H9 (cell line): ENCODE results near the gene SLC25A12. TPM values are rescaled to one million over a fixed set of nuclear protein-coding genes. Genes with fewer than 3 reads are reported as not detected.

Source experiments
- DNase-seq: peaks from one replicate; pipeline ENCODE4 v3.0.0-alpha.2; 2017
- H2AFZ ChIP-seq: one replicate; pipeline ENCODE4 v1.6.1; 2013; ENCODE audit warnings: mild to moderate bottlenecking, low read length, control low read depth, moderate library complexity
- H2AK5ac ChIP-seq: 2 replicates; pipeline ENCODE4 v1.6.1; 2013; ENCODE audit warnings: low read length, control low read depth, mixed read lengths; ENCODE audit not compliant: insufficient read length
- H2BK120ac ChIP-seq: one replicate; pipeline ENCODE4 v1.6.1; 2013; ENCODE audit warnings: low read depth, mild to moderate bottlenecking, low read length, control low read depth, inconsistent platforms; ENCODE audit not compliant: poor library complexity, severe bottlenecking
- H2BK12ac ChIP-seq: 2 replicates; pipeline ENCODE4 v1.6.1; 2013; ENCODE audit warnings: low read length, control low read depth, mixed read lengths, low read depth; ENCODE audit not compliant: insufficient read length
- H2BK15ac ChIP-seq: 2 replicates; pipeline ENCODE4 v1.6.1; 2013; ENCODE audit warnings: low read depth, low read length, control low read depth
- H2BK20ac ChIP-seq: one replicate; pipeline ENCODE4 v1.6.1; 2013; ENCODE audit warnings: low read depth, mild to moderate bottlenecking, low read length, control low read depth, inconsistent platforms; ENCODE audit not compliant: poor library complexity, severe bottlenecking
- H2BK5ac ChIP-seq: 2 replicates; pipeline ENCODE4 v1.6.1; 2013; ENCODE audit warnings: low read length, control low read depth, mixed read lengths; ENCODE audit not compliant: insufficient read length
- H3K14ac ChIP-seq: 2 replicates; pipeline ENCODE4 v1.6.1; 2013; ENCODE audit warnings: low read length, control low read depth; ENCODE audit not compliant: insufficient read depth
- H3K18ac ChIP-seq: 2 replicates; pipeline ENCODE4 v1.6.1; 2013; ENCODE audit warnings: low read depth, mild to moderate bottlenecking, mixed read lengths, low read length, control low read depth; ENCODE audit not compliant: insufficient read length
- H3K23ac ChIP-seq: 2 replicates; pipeline ENCODE4 v1.6.1; 2013; ENCODE audit warnings: low read length, control low read depth, mixed read lengths, low read depth; ENCODE audit not compliant: insufficient read length
- H3K23me2 ChIP-seq: 2 replicates; pipeline ENCODE4 v1.6.1; 2013; ENCODE audit warnings: low read depth, mild to moderate bottlenecking, mixed read lengths, low read length, control low read depth; ENCODE audit not compliant: insufficient read length, poor library complexity, severe bottlenecking
- H3K27ac ChIP-seq: 2 replicates; pipeline ENCODE4 v1.5.1; 2013; ENCODE audit warnings: low read length, control low read depth, mixed read lengths, low read depth; ENCODE audit not compliant: insufficient read length
- H3K27me3 ChIP-seq: 2 replicates; pipeline ENCODE4 v1.6.1; 2013; ENCODE audit warnings: low read length, control low read depth, inconsistent platforms; ENCODE audit not compliant: insufficient read depth
- H3K4ac ChIP-seq: 2 replicates; pipeline ENCODE4 v1.6.1; 2013; ENCODE audit warnings: low read depth, mild to moderate bottlenecking, control low read depth, inconsistent platforms, low read length, moderate library complexity
- H3K4me1 ChIP-seq: 2 replicates; pipeline ENCODE4 v1.6.1; 2013; ENCODE audit warnings: low read length, control low read depth, inconsistent platforms; ENCODE audit not compliant: insufficient read depth
- H3K4me2 ChIP-seq: 2 replicates; pipeline ENCODE4 v1.6.1; 2013; ENCODE audit warnings: low read length, control low read depth, mixed read lengths; ENCODE audit not compliant: insufficient read length, insufficient read depth
- H3K56ac ChIP-seq: 2 replicates; pipeline ENCODE4 v1.6.1; 2013; ENCODE audit warnings: low read depth, mild to moderate bottlenecking, mixed read lengths, low read length, control low read depth; ENCODE audit not compliant: insufficient read length
- H3K79me1 ChIP-seq: 2 replicates; pipeline ENCODE4 v1.6.1; 2013; ENCODE audit warnings: low read depth, mild to moderate bottlenecking, moderate library complexity, low read length, control low read depth, inconsistent platforms; ENCODE audit not compliant: insufficient read depth, poor library complexity, severe bottlenecking
- H3K79me2 ChIP-seq: 2 replicates; pipeline ENCODE4 v1.6.1; 2013; ENCODE audit warnings: low read length, control low read depth, inconsistent platforms; ENCODE audit not compliant: insufficient read depth
- H3K9ac ChIP-seq: 2 replicates; pipeline ENCODE4 v1.6.1; 2013; ENCODE audit warnings: low read length, control low read depth, mixed read lengths; ENCODE audit not compliant: insufficient read length; ENCODE audit errors: extremely low read depth
- H3K9me3 ChIP-seq: one replicate; pipeline ENCODE4 v1.6.1; 2013; ENCODE audit warnings: low read depth, low read length, inconsistent platforms; ENCODE audit not compliant: control insufficient read depth
- H3T11ph ChIP-seq: one replicate; pipeline ENCODE4 v1.6.1; 2013; ENCODE audit warnings: mild to moderate bottlenecking, low read length, control low read depth, inconsistent platforms
- H4K20me1 ChIP-seq: one replicate; pipeline ENCODE4 v1.6.1; 2013; ENCODE audit not compliant: control insufficient read depth, insufficient read length, insufficient read depth
- H4K5ac ChIP-seq: 2 replicates; pipeline ENCODE4 v1.6.1; 2013; ENCODE audit warnings: low read depth, mild to moderate bottlenecking, mixed read lengths, low read length, control low read depth; ENCODE audit not compliant: insufficient read length
- H4K8ac ChIP-seq: replicated peaks from 2 replicates; pipeline ENCODE4 v1.6.1; 2013; ENCODE audit warnings: low read length, control low read depth, mixed read lengths, low read depth; ENCODE audit not compliant: insufficient read length
- H4K91ac ChIP-seq: 2 replicates; pipeline ENCODE4 v1.6.1; 2013; ENCODE audit warnings: low read depth, mild to moderate bottlenecking, moderate library complexity, mixed read lengths, low read length, control low read depth; ENCODE audit not compliant: insufficient read length
- H3K27ac Mint-ChIP-seq, 3 experiments: 2 replicates in 2 of 3; 3 replicates in 1 of 3; pipeline ENCODE4 v1.8.0; 2020 to 2021; ENCODE audit warnings: mixed read lengths in 3 of 3, mild to moderate bottlenecking in 1 of 3, moderate library complexity in 1 of 3
- H3K27me3 Mint-ChIP-seq: 2 replicates; pipeline ENCODE4 v1.8.0; 2021; ENCODE audit warnings: low read depth, mild to moderate bottlenecking, moderate library complexity, mixed read lengths
- H3K36me3 Mint-ChIP-seq, 3 experiments: 2 replicates in 2 of 3; 3 replicates in 1 of 3; pipeline ENCODE4 v1.8.0; 2020 to 2021; ENCODE audit warnings: low read depth in 3 of 3, mixed read lengths in 3 of 3; ENCODE audit not compliant: insufficient read depth in 1 of 3
- H3K4me1 Mint-ChIP-seq, 2 experiments: 2 replicates each; pipeline ENCODE4 v1.8.0; 2020; ENCODE audit warnings: mixed read lengths in 2 of 2
- H3K4me3 Mint-ChIP-seq, 2 experiments: 2 replicates in 1 of 2; 3 replicates in 1 of 2; pipeline ENCODE4 v1.8.0; 2020 to 2021; ENCODE audit warnings: mild to moderate bottlenecking in 2 of 2, mixed read lengths in 2 of 2, moderate library complexity in 1 of 2
- H3K9me3 Mint-ChIP-seq, 2 experiments: 2 replicates in 1 of 2; 3 replicates in 1 of 2; pipeline ENCODE4 v1.8.0; 2020; ENCODE audit warnings: mild to moderate bottlenecking in 2 of 2, mixed read lengths in 2 of 2, moderate library complexity in 1 of 2
- CTCF ChIP-seq: fragments of 200-600 bp; sonication (generic); conservative IDR thresholded peaks from 3 replicates; pipeline ENCODE4 v1.8.0; 2021; ENCODE audit warnings: antibody characterized with exemption, mild to moderate bottlenecking
- WGBS: extraction: QIAGEN DNeasy Blood & Tissue Kit; methylation state at CpG from one replicate; pipeline ENCODE4 v1.1.7; 2013; ENCODE audit warnings: missing lambda C conversion rate, low lambda C conversion rate, mixed read lengths; ENCODE audit not compliant: insufficient read length; ENCODE audit errors: extremely low coverage; 5-methylcytosine and 5-hydroxymethylcytosine counted together
- total RNA-seq: library from RNA; stranded (reverse); gene quantifications from 2 replicates; pipeline ENCODE4 v1.2.1, GENCODE V29; 2021

The SLC25A12 gene
- total RNA-seq, 1 experiment from 2014 or later: 10.1 TPM

- Histone ChIP-seq H3K79me1 (peaks cover 3% of the 10 kb centered on the region), H3K9ac (peak overlapping the region; percentile 49), H2AFZ (peak overlapping the region; percentile 63), H3K4me2 (peak overlapping the region; percentile 41), H2AK5ac (no peak overlapping the region), H3K27me3 (no peaks in the 10 kb centered on the region), H3K18ac (no peak overlapping the region), H3T11ph (no peak overlapping the region), H4K20me1 (no peaks in the 10 kb centered on the region), H2BK15ac (no peak overlapping the region), H4K91ac (no peak overlapping the region), H3K56ac (no peak overlapping the region), H2BK120ac (no peak overlapping the region), H3K9me3 (no peaks in the 10 kb centered on the region), H3K23ac (no peak overlapping the region), H3K14ac (no peak overlapping the region), H4K5ac (no peak overlapping the region), H3K4ac (no peak overlapping the region), H4K8ac (no peak overlapping the region), H3K23me2 (peaks cover 4% of the 10 kb centered on the region), H3K27ac (peak overlapping the region; percentile 39), H2BK5ac (no peak overlapping the region), H3K79me2 (peaks cover 3% of the 10 kb centered on the region; the same call in 1 of the 2 replicates), H2BK12ac (no peak overlapping the region), H2BK20ac (no peak overlapping the region), H3K4me1 (no peaks in the 10 kb centered on the region; the same call in 1 of the 2 replicates)
- Mint-ChIP-seq H3K4me1 (peaks cover 14 to 17% of the 10 kb centered on the region in 2 experiments), H3K36me3 (peaks cover 1 to 21% (median 15%) of the 10 kb centered on the region in 3 experiments; a peak in 5 of 7 replicates), H3K27me3 (no peaks in the 10 kb centered on the region), H3K4me3 (peak overlapping the region; percentile 83 to 91), H3K27ac (peak overlapping the region; percentile 92 to 96 (median 95); a peak in 6 of 7 replicates), H3K9me3 (no peaks in the 10 kb centered on the region; a peak in 2 of 5 replicates)
- no CpG with 5 or more reads among the region's 5 CpGs for WGBS
- TF ChIP-seq CTCF: no peak
- no peak for DNase-seq
These were observed 27.9 kb upstream of the SLC25A12 start for GRCh38 chr2:171921970-171922229.
